OCI-LY7 (cell line): ENCODE measurements around the gene TSPAN1. TPM values are rescaled to one million over a fixed set of nuclear protein-coding genes. Genes with fewer than 3 reads are reported as not detected.

ENCODE experiments used
- BruUV-seq: library from RNA; stranded (reverse); fragments of 400-500 nt; replicated peaks from 2 replicates; lab custom pipeline; 2021; lab: Mats Ljungman, UMichigan
- CTCF ChIA-PET: fragments of 300-600 bp; sonication (Branson Sonifier 250); formaldehyde crosslinking; loops from one replicate; lab custom pipeline; 2022; ENCODE audit warnings: antibody characterized with exemption; ENCODE audit not compliant: unreplicated experiment; lab: Charles Lee
- POLR2A ChIA-PET: fragments of 300-600 bp; sonication (Branson Sonifier 250); formaldehyde crosslinking; loops from one replicate; lab custom pipeline; 2022; ENCODE audit warnings: antibody characterized with exemption; lab: Charles Lee
- DNase-seq: peaks from one replicate; pipeline ENCODE4 v3.0.0-alpha.2; 2015; ENCODE audit warnings: low spot score
- H2AFZ ChIP-seq: fragments of 200-600 bp; sonication (generic), shearing (Covaris generic); 2 replicates; pipeline ENCODE4 v1.6.1; 2014; ENCODE audit warnings: mild to moderate bottlenecking, antibody characterized with exemption, low read length, moderate library complexity
- H3K27ac ChIP-seq: fragments of 200-600 bp; sonication (generic); 2 replicates; pipeline ENCODE4 v1.5.1; 2014; ENCODE audit warnings: mixed run types, low read depth, mild to moderate bottlenecking, moderate library complexity, low read length, inconsistent platforms; ENCODE audit not compliant: poor library complexity, severe bottlenecking
- H3K36me3 ChIP-seq: fragments of 200-600 bp; sonication (generic); 2 replicates; pipeline ENCODE4 v1.6.1; 2014; ENCODE audit warnings: mild to moderate bottlenecking, antibody characterized with exemption, low read length, moderate library complexity, mixed read lengths; ENCODE audit not compliant: insufficient read depth
- H3K4me1 ChIP-seq: fragments of 200-600 bp; sonication (generic); 2 replicates; pipeline ENCODE4 v1.5.1; 2014; ENCODE audit warnings: mild to moderate bottlenecking, low read length; ENCODE audit not compliant: insufficient read depth, poor library complexity, severe bottlenecking
- H3K4me2 ChIP-seq: fragments of 200-600 bp; sonication (generic); 2 replicates; pipeline ENCODE4 v1.6.1; 2014; ENCODE audit warnings: mild to moderate bottlenecking, low read length
- H3K4me3 ChIP-seq: fragments of 200-600 bp; sonication (generic); 2 replicates; pipeline ENCODE4 v1.5.1; 2014; ENCODE audit warnings: mild to moderate bottlenecking, low read depth, low read length; ENCODE audit not compliant: poor library complexity, severe bottlenecking
- H3K79me2 ChIP-seq: fragments of 200-600 bp; sonication (generic); 2 replicates; pipeline ENCODE4 v1.6.1; 2016; ENCODE audit warnings: low read depth, mild to moderate bottlenecking, low read length, moderate library complexity, mixed read lengths; ENCODE audit not compliant: insufficient read depth
- H3K9me2 ChIP-seq: fragments of 200-600 bp; sonication (generic); 2 replicates; pipeline ENCODE4 v1.6.1; 2016; ENCODE audit warnings: mild to moderate bottlenecking, low read length, mixed read lengths; ENCODE audit not compliant: insufficient read depth
- H3K9me3 ChIP-seq: fragments of 200-600 bp; sonication (generic); 2 replicates; pipeline ENCODE4 v1.6.1; 2014; ENCODE audit warnings: mild to moderate bottlenecking, mixed run types, low read length, mixed read lengths
- H4K20me1 ChIP-seq: fragments of 200-600 bp; sonication (generic); 2 replicates; pipeline ENCODE4 v1.6.1; 2014; ENCODE audit warnings: mild to moderate bottlenecking, antibody characterized with exemption, low read length, moderate library complexity, mixed read lengths; ENCODE audit not compliant: insufficient read depth
- CTCF ChIP-seq: fragments of 200-600 bp; sonication (generic); conservative IDR thresholded peaks from 2 replicates; pipeline ENCODE4 v1.5.1; 2014; ENCODE audit warnings: mild to moderate bottlenecking, antibody characterized with exemption, low read length, moderate library complexity, mixed read lengths
- EZH2phosphoT487 ChIP-seq: fragments of 200-600 bp; sonication (generic); IDR thresholded peaks from 2 replicates; pipeline ENCODE4 v1.6.1; 2018; ENCODE audit warnings: low read depth, borderline replicate concordance, mild to moderate bottlenecking, mixed run types, antibody characterized with exemption, low read length, moderate library complexity, mixed read lengths
- intact Hi-C: fragments of 100-400 bp; cut with micrococcal nuclease; formaldehyde crosslinking; loops from one replicate; pipeline ENCODE4 v1.10.0; 2022; ENCODE audit not compliant: unreplicated experiment
- total RNA-seq, 2 experiments: library from RNA; depleted of rRNA in 1 of 2; stranded (reverse); fragments of >200 nt in 1 of 2; shearing (Covaris generic) in 1 of 2; gene quantifications; 2 replicates each; pipeline ENCODE4 v1.2.3, GENCODE V29; 2014 to 2022

Gene TSPAN1
- total RNA-seq, 2 experiments from 2014 or later: not detected

DNA sequence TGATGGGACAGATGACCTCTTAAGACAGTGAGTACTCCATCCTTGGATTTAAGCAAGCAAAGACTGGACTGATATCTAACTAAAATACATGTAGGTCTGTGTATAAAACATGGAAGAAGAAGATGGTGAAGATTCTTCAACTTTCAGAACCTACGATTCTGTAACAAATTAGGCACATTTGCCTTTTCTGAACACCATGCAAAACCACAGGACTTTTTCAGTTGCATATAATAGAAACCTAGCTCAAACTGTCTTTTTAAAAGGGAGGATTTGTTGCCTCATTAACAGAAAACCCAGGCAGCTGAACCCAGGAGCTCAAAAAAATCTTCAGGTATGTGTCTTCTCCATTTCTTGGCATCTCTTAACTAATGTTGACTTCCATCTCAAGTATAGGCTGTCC is 14.7 kb upstream of the TSPAN1 start:
- no TSS peak for BruUV-seq
- intact Hi-C loops: no loop called here
- no peak for DNase-seq
- no peak for TF ChIP-seq EZH2phosphoT487
- TF ChIP-seq CTCF: no peak
- Histone ChIP-seq H3K36me3 (no peaks in the 10 kb centered on the region), H3K4me2 (0 out of 2 replicates have a peak overlapping the region, but pooled peaks have one; percentile 2), H3K9me3 (no peaks in the 10 kb centered on the region), H3K4me1 (peaks cover 16% of the 10 kb centered on the region), H3K79me2 (no peaks in the 10 kb centered on the region), H3K27ac (no peak overlapping the region), H3K9me2 (no peaks in the 10 kb centered on the region), H3K4me3 (no peak overlapping the region), H2AFZ (peak overlapping the region; percentile 22; the same call in 1 of the 2 replicates), H4K20me1 (no peaks in the 10 kb centered on the region)
- ChIA-PET POLR2A (interaction anchor here (1.2 kb wide), 1 partner anchor 12 kb away, joined by 4 read pairs; no protein-coding TSS in a partner anchor), CTCF (no interaction called here)

DNA sequence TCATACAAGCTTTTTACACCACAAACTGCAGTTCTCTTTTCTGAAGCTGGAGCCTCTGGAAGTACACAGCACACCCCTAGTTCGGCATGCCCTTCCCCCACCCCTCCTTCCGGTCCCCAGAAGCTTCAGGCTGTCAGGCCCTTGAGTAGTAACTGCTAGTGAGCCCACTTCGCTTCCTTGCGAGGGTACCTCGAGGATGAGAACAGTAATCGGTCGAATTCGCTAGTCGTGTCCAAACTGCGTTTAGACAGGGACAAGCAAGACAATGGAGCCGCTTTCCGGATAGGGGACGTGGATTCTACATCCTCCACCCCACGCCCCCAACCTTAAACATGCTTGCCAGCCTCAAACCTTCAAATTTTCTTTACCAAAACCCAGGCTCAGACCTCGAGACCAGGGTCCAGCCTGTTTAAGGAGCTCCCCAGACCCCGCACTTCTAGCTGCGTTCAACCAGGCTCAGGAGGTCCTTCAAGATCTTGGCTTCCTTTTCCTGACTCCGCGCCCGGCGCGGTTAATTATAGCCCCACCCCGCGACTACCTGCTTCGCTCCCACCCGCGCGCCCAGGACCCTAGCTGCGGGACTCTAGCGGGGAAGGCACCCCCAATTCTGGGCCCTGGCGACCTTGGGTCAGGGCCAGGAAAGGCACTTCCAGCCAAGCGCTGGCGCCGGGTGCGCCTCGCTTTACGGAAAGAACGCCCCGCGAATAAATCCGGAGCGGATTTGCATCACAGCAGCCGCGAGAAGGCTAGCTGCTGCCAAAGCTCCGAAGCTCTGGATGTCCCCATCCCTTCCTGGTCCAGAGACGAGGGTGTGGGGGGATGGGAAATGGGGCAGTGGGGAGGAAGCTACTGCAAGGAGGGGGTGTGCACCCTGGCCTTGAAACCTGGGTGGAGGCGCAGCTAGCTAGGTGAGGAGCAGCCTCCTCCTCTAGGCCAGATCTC is 8.1 kb upstream of the TSPAN1 start:
- POLR2A ChIA-PET: interaction anchor here (0.6 to 2.7 kb wide), 11 partner anchors 9 to 126 kb away, joined by 3 to 9 read pairs (median 4); no protein-coding TSS in a partner anchor
- peak overlapping the region; percentile 1 for H3K4me3 ChIP-seq

More for the DNA sequence above, 8.1 kb upstream of the TSPAN1 start:
- peak; percentile 75 for DNase-seq
- H3K9me2 ChIP-seq: no peaks in the 10 kb centered on the region
- intact Hi-C loops: loop anchor here (2.0 kb wide), 1 partner anchor 34 kb away; the partner anchor contains the start of gene PIK3R3
- H3K36me3 ChIP-seq: no peaks in the 10 kb centered on the region
- peak overlapping the region; percentile 52 for H3K4me2 ChIP-seq
- CTCF ChIA-PET: interaction anchor here (0.6 to 1.0 kb wide), 3 partner anchors 17 to 78 kb away, joined by 3 to 4 read pairs (median 3); no protein-coding TSS in a partner anchor
- peak overlapping the region; percentile 42 for H3K27ac ChIP-seq
- no peaks in the 10 kb centered on the region for H4K20me1 ChIP-seq
- peak overlapping the region; percentile 70 for H2AFZ ChIP-seq
- no peak for TF ChIP-seq CTCF
- no peak for TF ChIP-seq EZH2phosphoT487
- no TSS peak for BruUV-seq
- no peaks in the 10 kb centered on the region for H3K9me3 ChIP-seq
- H3K79me2 ChIP-seq: no peaks in the 10 kb centered on the region
- peaks cover 31% of the 10 kb centered on the region for H3K4me1 ChIP-seq
